ENCODE data around the gene C4B.

DNA sequence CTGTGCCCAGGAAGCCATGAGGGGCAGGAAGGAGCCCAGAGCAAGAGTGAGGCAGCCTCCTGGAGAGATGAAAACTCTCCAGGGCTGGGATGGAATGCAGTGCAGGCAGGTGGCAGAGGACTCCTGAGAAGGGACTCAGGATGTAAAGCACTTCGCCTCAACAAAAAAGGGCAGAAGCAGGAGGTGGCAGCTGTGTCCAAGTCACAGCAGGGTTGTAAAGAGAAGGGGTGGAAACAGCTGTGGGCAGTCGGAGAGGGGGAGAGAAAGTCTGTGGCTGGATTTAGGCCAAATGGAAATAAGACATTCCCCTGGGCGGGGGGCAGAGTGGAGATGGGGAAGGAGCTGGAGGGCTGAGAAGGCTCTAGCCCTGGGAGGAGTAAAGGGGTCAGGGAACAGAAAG is 58.5 kb downstream of the C4B start:
- TF ChIP-seq CTCF (IDR thresholded peaks at IDR 0.05): no peak
- TF ChIP-seq POLR2A (IDR thresholded peaks at IDR 0.05): no peak
